ENCODE results near the gene COL4A3.

The COL4A3 gene

DNA sequence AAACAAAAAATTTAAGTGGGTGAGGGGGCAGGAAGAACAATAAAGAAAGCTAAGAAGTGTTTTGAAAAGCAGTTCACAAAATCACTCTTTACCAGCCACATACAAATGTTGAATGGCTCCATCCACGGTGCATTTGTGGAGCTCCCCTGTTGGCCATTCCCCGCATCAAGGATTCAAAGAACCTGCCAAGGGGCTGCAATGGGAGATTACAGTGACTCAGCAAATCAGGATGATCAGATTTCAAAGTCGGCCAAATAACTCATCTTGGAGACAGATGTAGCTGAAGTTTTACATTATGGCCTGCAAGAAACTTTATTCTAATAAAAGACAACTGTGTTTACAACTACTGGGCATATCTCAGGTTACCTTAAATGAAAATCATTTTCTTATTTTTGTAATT is 26.9 kb downstream of the COL4A3 start:
- Histone ChIP-seq H3K4me2 (no peak overlapping the region), H3K79me2 (ENCODE audit: insufficient read depth, low read depth) (no peaks in the 10 kb centered on the region), H3K4me3 (IDR thresholded peaks at IDR 0.05; ENCODE audit: insufficient read depth, low read depth, low read length) (no peak overlapping the region), H3K4me1 (ENCODE audit: low read depth, poor library complexity, severe bottlenecking) (peaks cover 7% of the 10 kb centered on the region), H3K9ac (no peak overlapping the region), H3K36me3 (ENCODE audit: insufficient read depth) (no peaks in the 10 kb centered on the region), H4K20me1 (ENCODE audit: insufficient read depth) (no peaks in the 10 kb centered on the region), H3K27me3 (ENCODE audit: insufficient read depth, low read depth) (no peaks in the 10 kb centered on the region), H2AFZ (ENCODE audit: low read depth) (no peak overlapping the region), H3K27ac (no peak overlapping the region)
- TF ChIP-seq CTCF (conservative IDR thresholded peaks at IDR 0.05; ENCODE audit: low read depth, low read length) = no peak

GRCh38 chr2:227192491-227192890 is 28.1 kb downstream of the COL4A3 start:
- Histone ChIP-seq H3K4me1 (ENCODE audit: low read depth, poor library complexity, severe bottlenecking) (peaks cover 7% of the 10 kb centered on the region), H3K9ac (no peak overlapping the region), H3K79me2 (ENCODE audit: insufficient read depth, low read depth) (no peaks in the 10 kb centered on the region), H4K20me1 (ENCODE audit: insufficient read depth) (no peaks in the 10 kb centered on the region), H3K36me3 (ENCODE audit: insufficient read depth) (no peaks in the 10 kb centered on the region), H2AFZ (ENCODE audit: low read depth) (no peak overlapping the region), H3K4me2 (no peak overlapping the region), H3K27me3 (ENCODE audit: insufficient read depth, low read depth) (no peaks in the 10 kb centered on the region), H3K4me3 (IDR thresholded peaks at IDR 0.05; ENCODE audit: insufficient read depth, low read depth, low read length) (no peak overlapping the region), H3K27ac (no peak overlapping the region)
- TF ChIP-seq CTCF (conservative IDR thresholded peaks at IDR 0.05; ENCODE audit: low read depth, low read length) = no peak

GRCh38 chr2:227194219-227194618 is 29.8 kb downstream of the COL4A3 start:
- H2AFZ ChIP-seq (ENCODE audit: low read depth) = no peak overlapping the region
- H3K79me2 ChIP-seq (ENCODE audit: insufficient read depth, low read depth) = no peaks in the 10 kb centered on the region
- no peak for TF ChIP-seq CTCF (conservative IDR thresholded peaks at IDR 0.05; ENCODE audit: low read depth, low read length)
- H3K4me3 ChIP-seq (IDR thresholded peaks at IDR 0.05; ENCODE audit: insufficient read depth, low read depth, low read length) = no peak overlapping the region
- H3K9ac ChIP-seq = no peak overlapping the region
- no peaks in the 10 kb centered on the region for H3K27me3 ChIP-seq (ENCODE audit: insufficient read depth, low read depth)
- no peak overlapping the region for H3K4me2 ChIP-seq
- H3K36me3 ChIP-seq (ENCODE audit: insufficient read depth) = no peaks in the 10 kb centered on the region
- H3K4me1 ChIP-seq (ENCODE audit: low read depth, poor library complexity, severe bottlenecking) = peaks cover 7% of the 10 kb centered on the region
- no peaks in the 10 kb centered on the region for H4K20me1 ChIP-seq (ENCODE audit: insufficient read depth)
- no peak overlapping the region for H3K27ac ChIP-seq

DNA sequence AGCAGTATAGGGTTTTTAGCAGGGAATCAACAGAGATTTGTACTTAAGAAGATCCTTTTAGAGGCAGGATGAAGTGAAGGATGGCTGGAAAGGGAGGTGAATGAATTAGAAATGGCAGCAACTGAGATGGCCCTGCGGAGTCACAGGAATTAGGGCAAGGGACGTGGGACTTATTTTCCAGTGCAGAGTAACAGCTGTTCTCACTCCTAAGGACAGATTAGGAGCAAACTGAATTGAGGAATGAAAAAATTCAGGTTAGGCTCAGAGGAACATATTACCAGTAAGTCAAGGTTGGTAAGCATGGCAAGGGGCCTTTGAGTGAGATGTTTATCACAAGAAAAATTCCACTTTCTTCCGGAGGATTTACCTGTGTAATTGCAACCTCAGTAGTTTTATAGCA is 34.4 kb downstream of the COL4A3 start:
- no peak overlapping the region for H3K9ac ChIP-seq
- no peaks in the 10 kb centered on the region for H3K27me3 ChIP-seq (ENCODE audit: insufficient read depth, low read depth)
- H3K36me3 ChIP-seq (ENCODE audit: insufficient read depth) = no peaks in the 10 kb centered on the region
- H3K4me2 ChIP-seq = no peak overlapping the region
- no peak for TF ChIP-seq CTCF (conservative IDR thresholded peaks at IDR 0.05; ENCODE audit: low read depth, low read length)
- H2AFZ ChIP-seq (ENCODE audit: low read depth) = no peak overlapping the region
- no peak overlapping the region for H3K4me3 ChIP-seq (IDR thresholded peaks at IDR 0.05; ENCODE audit: insufficient read depth, low read depth, low read length)
- no peaks in the 10 kb centered on the region for H4K20me1 ChIP-seq (ENCODE audit: insufficient read depth)
- no peak overlapping the region for H3K27ac ChIP-seq
- H3K4me1 ChIP-seq (ENCODE audit: low read depth, poor library complexity, severe bottlenecking) = no peaks in the 10 kb centered on the region
- no peaks in the 10 kb centered on the region for H3K79me2 ChIP-seq (ENCODE audit: insufficient read depth, low read depth)

DNA sequence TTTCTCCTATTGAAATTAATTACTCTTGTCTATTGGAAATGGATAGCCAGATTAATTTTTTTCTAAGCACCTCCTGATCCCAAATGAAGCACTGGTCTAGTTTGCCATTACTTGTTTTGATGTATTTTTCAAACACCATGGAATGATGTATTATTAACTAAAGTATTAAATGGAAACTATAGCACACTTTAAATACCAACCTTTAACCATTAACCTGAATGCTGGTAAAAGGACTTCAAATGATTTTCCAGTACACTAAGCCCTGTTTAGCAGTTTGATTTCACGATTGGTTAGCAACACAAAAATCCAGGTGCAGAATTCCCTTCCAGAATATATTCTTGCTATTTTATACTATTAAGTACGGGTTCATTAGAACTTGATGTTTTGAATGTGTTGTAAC is 37.3 kb downstream of the COL4A3 start:
- no peaks in the 10 kb centered on the region for H3K27me3 ChIP-seq (ENCODE audit: insufficient read depth, low read depth)
- no peak overlapping the region for H3K4me3 ChIP-seq (IDR thresholded peaks at IDR 0.05; ENCODE audit: insufficient read depth, low read depth, low read length)
- H4K20me1 ChIP-seq (ENCODE audit: insufficient read depth) = no peaks in the 10 kb centered on the region
- no peak overlapping the region for H3K27ac ChIP-seq
- no peak overlapping the region for H3K9ac ChIP-seq
- no peak overlapping the region for H3K4me2 ChIP-seq
- H3K36me3 ChIP-seq (ENCODE audit: insufficient read depth) = no peaks in the 10 kb centered on the region
- no peak for TF ChIP-seq CTCF (conservative IDR thresholded peaks at IDR 0.05; ENCODE audit: low read depth, low read length)
- no peaks in the 10 kb centered on the region for H3K4me1 ChIP-seq (ENCODE audit: low read depth, poor library complexity, severe bottlenecking)
- no peak overlapping the region for H2AFZ ChIP-seq (ENCODE audit: low read depth)
- no peaks in the 10 kb centered on the region for H3K79me2 ChIP-seq (ENCODE audit: insufficient read depth, low read depth)
